Nephron (organoid): ENCODE results near the gene CDC23.
"Not testable (repeated sequence)": the region's sequence is repeated elsewhere in the genome, so short reads cannot be mapped to it uniquely, and the experiment has no call there.

Experiments
- H3K27ac Mint-ChIP-seq, 3 experiments: 2 replicates each; pipeline ENCODE4 v1.8.0; 2020; ENCODE audit warnings: mixed read lengths in 3 of 3, mild to moderate bottlenecking in 2 of 3, moderate library complexity in 1 of 3
- H3K27me3 Mint-ChIP-seq: 2 replicates; pipeline ENCODE4 v1.8.0; 2021; ENCODE audit warnings: low read depth, mild to moderate bottlenecking, moderate library complexity, mixed read lengths
- H3K36me3 Mint-ChIP-seq: 2 replicates; pipeline ENCODE4 v1.8.0; 2020; ENCODE audit warnings: low read depth, mixed read lengths
- H3K4me1 Mint-ChIP-seq: 2 replicates; pipeline ENCODE4 v1.8.0; 2020; ENCODE audit warnings: mixed read lengths
- H3K4me3 Mint-ChIP-seq, 3 experiments: 2 replicates each; pipeline ENCODE4 v1.8.0; 2020; ENCODE audit warnings: mild to moderate bottlenecking in 3 of 3, mixed read lengths in 3 of 3, moderate library complexity in 2 of 3
- H3K9me3 Mint-ChIP-seq: 2 replicates; pipeline ENCODE4 v1.8.0; 2020; ENCODE audit warnings: mixed read lengths
- TF ChIP-seq, protein P1 (sequence below), 3 experiments: fragments of 200-600 bp; sonication (generic); IDR thresholded peaks; one replicate each; pipeline ENCODE4 v1.5.0; 2021; ENCODE audit warnings: antibody characterized with exemption in 3 of 3; ENCODE audit not compliant: unreplicated experiment in 3 of 3

Gene CDC23, protein sequence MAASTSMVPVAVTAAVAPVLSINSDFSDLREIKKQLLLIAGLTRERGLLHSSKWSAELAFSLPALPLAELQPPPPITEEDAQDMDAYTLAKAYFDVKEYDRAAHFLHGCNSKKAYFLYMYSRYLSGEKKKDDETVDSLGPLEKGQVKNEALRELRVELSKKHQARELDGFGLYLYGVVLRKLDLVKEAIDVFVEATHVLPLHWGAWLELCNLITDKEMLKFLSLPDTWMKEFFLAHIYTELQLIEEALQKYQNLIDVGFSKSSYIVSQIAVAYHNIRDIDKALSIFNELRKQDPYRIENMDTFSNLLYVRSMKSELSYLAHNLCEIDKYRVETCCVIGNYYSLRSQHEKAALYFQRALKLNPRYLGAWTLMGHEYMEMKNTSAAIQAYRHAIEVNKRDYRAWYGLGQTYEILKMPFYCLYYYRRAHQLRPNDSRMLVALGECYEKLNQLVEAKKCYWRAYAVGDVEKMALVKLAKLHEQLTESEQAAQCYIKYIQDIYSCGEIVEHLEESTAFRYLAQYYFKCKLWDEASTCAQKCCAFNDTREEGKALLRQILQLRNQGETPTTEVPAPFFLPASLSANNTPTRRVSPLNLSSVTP

DNA sequence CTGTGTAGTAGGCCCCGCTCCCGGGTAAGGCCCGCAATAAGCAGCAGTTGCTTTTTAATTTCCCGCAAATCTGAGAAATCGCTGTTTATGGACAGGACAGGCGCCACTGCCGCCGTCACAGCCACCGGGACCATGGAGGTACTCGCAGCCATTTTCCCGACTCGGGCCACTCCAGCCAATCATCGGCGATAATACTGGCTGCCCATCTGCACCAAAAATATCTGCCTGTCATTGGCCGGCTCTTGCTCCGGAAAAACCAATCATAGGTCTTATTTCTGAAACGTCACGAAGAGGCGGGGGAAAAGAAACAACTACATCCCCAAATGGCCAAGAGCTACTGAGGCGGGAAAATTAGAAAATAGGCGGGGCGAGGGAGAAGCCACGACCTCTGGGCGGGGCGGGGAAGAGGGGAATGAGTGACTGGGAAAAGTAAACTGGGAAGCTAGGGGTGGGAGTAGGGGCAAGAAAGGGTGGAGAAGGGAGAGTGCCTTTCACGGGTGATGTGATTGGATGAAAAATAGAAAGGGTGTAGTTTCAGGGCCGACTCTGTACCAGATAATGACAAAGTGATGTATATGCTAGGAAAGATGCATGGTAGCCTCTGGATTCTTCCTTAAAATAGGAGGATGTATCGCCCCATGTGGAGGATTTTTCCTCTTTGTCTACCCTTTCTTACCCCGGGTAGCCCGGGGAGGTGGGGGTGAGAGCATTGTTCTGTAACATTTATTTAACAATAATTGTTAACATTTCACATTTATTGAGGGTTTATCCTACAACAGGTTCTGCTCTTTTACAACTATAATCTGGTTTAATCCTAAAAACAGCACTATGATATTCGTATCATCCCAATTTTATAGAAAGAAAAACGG lies at the start of gene CDC23:
Gene CDC23, minus strand, starts transcription at position 163 of the 869 bp plus-strand sequence. Its CDS starts 11 bp downstream, at position 152.
- Mint-ChIP-seq H3K4me3 (peak within 1 kb of the TSS; percentile 97 to 99 (median 98)), H3K9me3 (no peaks in the 10 kb centered on the region), H3K27me3 (no peaks in the 10 kb centered on the region), H3K27ac (peak within 1 kb of the TSS; percentile 68 to 97 (median 95)), H3K4me1 (peaks cover 14% of the 10 kb centered on the region), H3K36me3 (peaks cover 5% of the 10 kb centered on the region)
- TF ChIP-seq, protein P1, sequence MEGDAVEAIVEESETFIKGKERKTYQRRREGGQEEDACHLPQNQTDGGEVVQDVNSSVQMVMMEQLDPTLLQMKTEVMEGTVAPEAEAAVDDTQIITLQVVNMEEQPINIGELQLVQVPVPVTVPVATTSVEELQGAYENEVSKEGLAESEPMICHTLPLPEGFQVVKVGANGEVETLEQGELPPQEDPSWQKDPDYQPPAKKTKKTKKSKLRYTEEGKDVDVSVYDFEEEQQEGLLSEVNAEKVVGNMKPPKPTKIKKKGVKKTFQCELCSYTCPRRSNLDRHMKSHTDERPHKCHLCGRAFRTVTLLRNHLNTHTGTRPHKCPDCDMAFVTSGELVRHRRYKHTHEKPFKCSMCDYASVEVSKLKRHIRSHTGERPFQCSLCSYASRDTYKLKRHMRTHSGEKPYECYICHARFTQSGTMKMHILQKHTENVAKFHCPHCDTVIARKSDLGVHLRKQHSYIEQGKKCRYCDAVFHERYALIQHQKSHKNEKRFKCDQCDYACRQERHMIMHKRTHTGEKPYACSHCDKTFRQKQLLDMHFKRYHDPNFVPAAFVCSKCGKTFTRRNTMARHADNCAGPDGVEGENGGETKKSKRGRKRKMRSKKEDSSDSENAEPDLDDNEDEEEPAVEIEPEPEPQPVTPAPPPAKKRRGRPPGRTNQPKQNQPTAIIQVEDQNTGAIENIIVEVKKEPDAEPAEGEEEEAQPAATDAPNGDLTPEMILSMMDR (IDR thresholded peaks at IDR 0.05; ENCODE audit: unreplicated experiment in 3 of 3): no peak

DNA sequence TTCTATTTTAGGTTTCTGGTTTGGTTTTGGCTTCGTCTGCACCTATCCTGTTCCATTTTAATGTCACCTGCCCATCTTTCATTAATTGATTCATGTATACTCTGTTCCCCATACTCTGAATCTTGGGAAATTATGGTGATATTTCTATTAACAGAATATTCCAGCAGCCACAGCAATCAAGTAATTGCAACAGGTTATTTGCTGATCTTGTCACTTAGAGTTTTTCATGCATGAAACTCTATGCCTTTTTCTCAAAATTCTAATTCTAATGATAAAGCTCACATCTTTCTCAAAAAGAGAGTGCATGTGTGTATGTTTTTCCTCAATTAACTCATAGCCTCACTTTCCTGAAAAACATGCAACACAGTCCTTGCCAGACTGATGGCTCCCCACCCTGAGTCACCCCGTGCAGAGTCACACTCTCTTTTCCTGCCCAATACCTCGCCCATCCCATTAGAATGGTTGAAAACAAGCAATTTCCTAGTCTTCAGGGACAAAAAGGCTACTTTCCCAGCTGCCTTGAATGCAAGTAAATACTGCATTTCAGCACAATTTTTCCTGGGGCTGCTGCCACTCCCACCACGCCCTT lies 45.7 kb upstream of the CDC23 start:
- Mint-ChIP-seq H3K27ac (no peak overlapping the region), H3K27me3 (peaks cover 11% of the 10 kb centered on the region), H3K4me3 (no peak overlapping the region), H3K4me1 (no peaks in the 10 kb centered on the region), H3K9me3 (no peaks in the 10 kb centered on the region), H3K36me3 (no peaks in the 10 kb centered on the region)
- TF ChIP-seq, protein P1 (IDR thresholded peaks at IDR 0.05; ENCODE audit: unreplicated experiment in 3 of 3): no peak

DNA sequence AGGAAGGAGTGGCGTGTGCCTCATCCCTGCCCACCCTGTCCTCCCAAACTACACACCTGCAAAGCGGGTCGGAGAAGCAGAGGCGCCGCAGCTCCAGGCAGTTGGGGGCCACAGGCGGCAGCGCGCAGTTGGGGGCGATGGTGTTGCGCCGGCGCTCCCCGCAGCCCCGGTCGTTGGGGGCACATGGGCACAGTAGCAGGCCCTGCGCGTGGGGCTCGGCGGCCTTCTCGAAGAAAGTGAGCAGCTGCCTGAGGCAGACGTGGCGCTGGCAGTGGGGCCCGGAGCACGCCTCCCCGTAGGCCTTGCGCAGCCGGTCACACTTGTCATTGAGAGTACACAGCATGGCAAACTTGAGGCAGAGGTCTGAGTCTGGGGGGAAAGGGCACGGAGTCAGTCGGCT lies 44.5 kb upstream of the CDC23 start:
- TF ChIP-seq, protein P1 (IDR thresholded peaks at IDR 0.05; ENCODE audit: unreplicated experiment in 3 of 3): no peak
- H3K9me3 Mint-ChIP-seq: no peaks in the 10 kb centered on the region
- no peaks in the 10 kb centered on the region for H3K36me3 Mint-ChIP-seq
- no peak overlapping the region for H3K27ac Mint-ChIP-seq
- H3K4me3 Mint-ChIP-seq: no peak overlapping the region
- H3K4me1 Mint-ChIP-seq: no peaks in the 10 kb centered on the region
- peaks cover 12% of the 10 kb centered on the region for H3K27me3 Mint-ChIP-seq

DNA sequence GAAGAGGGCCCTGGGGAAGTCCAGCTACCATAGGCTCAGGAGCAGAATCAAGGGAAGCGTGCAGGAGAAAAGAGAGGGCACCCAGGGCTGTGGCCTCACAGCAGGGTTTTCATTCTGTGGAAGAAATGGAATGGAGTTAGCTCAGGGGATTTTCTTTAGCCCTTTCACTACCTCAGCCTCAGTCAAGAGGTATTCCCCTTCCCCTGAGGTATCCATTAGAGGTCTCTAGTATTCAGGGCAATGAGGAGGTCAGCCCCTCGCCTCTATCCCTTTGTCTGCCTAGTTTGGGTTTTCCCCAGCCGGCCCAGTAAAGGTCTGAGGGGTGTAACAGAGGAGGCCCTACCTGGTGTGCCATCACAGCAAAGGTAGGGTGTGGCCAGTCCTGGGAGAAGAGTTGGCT lies 39.8 kb upstream of the CDC23 start:
- Mint-ChIP-seq H3K4me1 (no peaks in the 10 kb centered on the region), H3K27ac (no peak overlapping the region), H3K27me3 (peaks cover 7% of the 10 kb centered on the region), H3K9me3 (no peaks in the 10 kb centered on the region), H3K36me3 (no peaks in the 10 kb centered on the region), H3K4me3 (no peak overlapping the region)
- TF ChIP-seq, protein P1 (IDR thresholded peaks at IDR 0.05; ENCODE audit: unreplicated experiment in 3 of 3): no peak

DNA sequence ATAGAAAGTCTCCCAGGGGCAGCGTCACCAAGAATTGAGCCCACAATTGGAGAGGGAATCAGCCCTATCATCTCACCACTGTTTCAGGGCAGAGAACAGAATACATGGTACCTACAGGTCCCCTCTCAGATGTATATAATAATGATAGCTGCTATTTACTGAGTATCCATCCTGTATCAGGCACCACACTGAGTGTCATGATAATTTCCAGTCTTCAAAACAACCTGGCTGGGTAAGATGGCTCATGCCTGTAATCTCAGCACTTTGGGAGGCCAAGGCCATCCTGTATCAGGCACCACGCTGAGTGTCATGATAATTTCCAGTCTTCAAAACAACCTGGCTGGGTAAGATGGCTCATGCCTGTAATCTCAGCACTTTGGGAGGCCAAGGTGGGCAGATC lies 34.7 kb upstream of the CDC23 start:
- H3K36me3 Mint-ChIP-seq, H3K9me3 Mint-ChIP-seq, H3K27ac Mint-ChIP-seq, H3K4me3 Mint-ChIP-seq: not testable (repeated sequence)
- peaks cover 36% of the 10 kb centered on the region for H3K27me3 Mint-ChIP-seq
- H3K4me1 Mint-ChIP-seq: peaks cover 13% of the 10 kb centered on the region

DNA sequence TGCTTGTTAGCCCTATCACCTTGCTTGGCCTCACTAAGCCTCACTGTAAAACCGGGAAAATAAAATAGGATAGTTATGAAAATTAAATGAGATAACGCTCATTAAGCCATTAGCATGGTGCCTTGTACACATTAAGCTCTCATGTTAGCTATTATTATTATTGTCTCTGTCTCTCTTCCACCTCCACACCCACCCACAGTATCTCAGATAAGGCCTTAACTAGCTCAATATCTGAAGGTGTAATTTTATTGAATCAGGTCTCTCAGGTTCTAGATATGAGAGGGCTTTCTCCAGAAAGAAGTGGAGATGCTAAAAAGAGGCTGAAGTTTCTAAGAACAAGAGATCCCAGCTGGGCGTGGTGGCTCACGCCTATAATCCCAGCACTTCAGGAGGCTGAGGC lies 33.7 kb upstream of the CDC23 start:
- Mint-ChIP-seq H3K27ac (peak overlapping the region in 2 of 3 experiments; percentile 40 to 83), H3K9me3 (no peaks in the 10 kb centered on the region), H3K4me3 (no peak overlapping the region), H3K27me3 (peaks cover 38% of the 10 kb centered on the region), H3K4me1 (peaks cover 20% of the 10 kb centered on the region), H3K36me3 (no peaks in the 10 kb centered on the region)
- TF ChIP-seq, protein P1 (IDR thresholded peaks at IDR 0.05; ENCODE audit: unreplicated experiment in 3 of 3): no peak
